Measurements from ENCODE around the gene RAB25.

RAB25 gene

GRCh38 chr1:156117414-156118176 lies 56.6 kb downstream of the RAB25 start:
- peaks cover 44% of the 10 kb centered on the region for H3K4me1 ChIP-seq (ENCODE audit: insufficient read depth, insufficient read length)
- H3K36me3 ChIP-seq (ENCODE audit: insufficient read depth, insufficient read length, low read length) = peaks cover 55% of the 10 kb centered on the region
- no peaks in the 10 kb centered on the region for H3K9me3 ChIP-seq (ENCODE audit: insufficient read depth, low read length)
- no peak for DNase-seq (ENCODE audit: low read depth, low spot score)
- H3K27me3 ChIP-seq (ENCODE audit: insufficient read depth, insufficient read length) = no peaks in the 10 kb centered on the region
- TF ChIP-seq ZNF274 (IDR thresholded peaks at IDR 0.05; ENCODE audit: low read depth, low read length) (no peak), YY1 (IDR thresholded peaks at IDR 0.05; ENCODE audit: insufficient read depth, insufficient read length) (no peak), SUZ12 (IDR thresholded peaks at IDR 0.05; ENCODE audit: extremely low read depth, insufficient read depth, insufficient read length) (no peak)
- H3K9ac ChIP-seq (ENCODE audit: insufficient read length, low read depth) = peak overlapping the region; percentile 61
- H3K4me3 ChIP-seq (ENCODE audit: insufficient read length, low read depth) = no peak overlapping the region

- TF ChIP-seq ZNF274 (IDR thresholded peaks at IDR 0.05; ENCODE audit: low read depth, low read length) (no peak), SUZ12 (IDR thresholded peaks at IDR 0.05; ENCODE audit: extremely low read depth, insufficient read depth, insufficient read length) (no peak), YY1 (IDR thresholded peaks at IDR 0.05; ENCODE audit: insufficient read depth, insufficient read length) (no peak)
- H3K4me3 ChIP-seq (ENCODE audit: insufficient read length, low read depth) = no peak overlapping the region
- no peaks in the 10 kb centered on the region for H3K27me3 ChIP-seq (ENCODE audit: insufficient read depth, insufficient read length)
- peaks cover 56% of the 10 kb centered on the region for H3K36me3 ChIP-seq (ENCODE audit: insufficient read depth, insufficient read length, low read length)
- no peak for DNase-seq (ENCODE audit: low read depth, low spot score)
- peaks cover 48% of the 10 kb centered on the region for H3K4me1 ChIP-seq (ENCODE audit: insufficient read depth, insufficient read length)
- H3K9ac ChIP-seq (ENCODE audit: insufficient read length, low read depth) = peak overlapping the region; percentile 61
- no peaks in the 10 kb centered on the region for H3K9me3 ChIP-seq (ENCODE audit: insufficient read depth, low read length)
These were observed 57.4 kb downstream of the RAB25 start for GRCh38 chr1:156118177-156118868.

GRCh38 chr1:156119503-156120209 lies 58.7 kb downstream of the RAB25 start:
- Histone ChIP-seq H3K4me1 (ENCODE audit: insufficient read depth, insufficient read length) (peaks cover 44% of the 10 kb centered on the region), H3K36me3 (ENCODE audit: insufficient read depth, insufficient read length, low read length) (peaks cover 59% of the 10 kb centered on the region), H3K27me3 (ENCODE audit: insufficient read depth, insufficient read length) (no peaks in the 10 kb centered on the region), H3K9ac (ENCODE audit: insufficient read length, low read depth) (peak overlapping the region; percentile 42), H3K4me3 (ENCODE audit: insufficient read length, low read depth) (no peak overlapping the region), H3K9me3 (ENCODE audit: insufficient read depth, low read length) (no peaks in the 10 kb centered on the region)
- TF ChIP-seq ZNF274 (IDR thresholded peaks at IDR 0.05; ENCODE audit: low read depth, low read length) (no peak), SUZ12 (IDR thresholded peaks at IDR 0.05; ENCODE audit: extremely low read depth, insufficient read depth, insufficient read length) (no peak), YY1 (IDR thresholded peaks at IDR 0.05; ENCODE audit: insufficient read depth, insufficient read length) (no peak)
- DNase-seq (ENCODE audit: low read depth, low spot score) = no peak
